ENCODE measurements around the gene FILIP1L.

DNA sequence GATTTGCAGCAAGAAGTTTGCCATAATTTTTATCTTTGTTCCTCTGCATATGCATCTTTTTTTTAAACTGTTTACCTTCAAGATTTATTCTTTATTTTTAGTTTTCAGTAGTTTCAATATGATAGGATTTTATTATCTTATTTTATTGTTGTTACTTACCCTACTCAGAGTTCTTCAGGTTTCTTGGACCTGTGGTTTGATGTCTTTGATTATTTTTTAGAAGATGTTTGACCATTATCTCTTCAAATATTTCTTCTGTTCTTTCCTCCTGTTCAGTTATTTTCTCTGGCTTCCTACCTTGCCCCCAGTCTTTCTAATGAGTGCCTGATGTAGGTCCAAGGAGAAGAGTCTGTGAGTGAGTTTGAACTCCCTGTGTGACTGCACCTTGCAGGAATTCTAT is 137.7 kb downstream of the FILIP1L start:
- TF ChIP-seq MAX (IDR thresholded peaks at IDR 0.05), result no peak
- TF ChIP-seq EP300 (IDR thresholded peaks at IDR 0.05; ENCODE audit: borderline replicate concordance), result no peak
- no peak for TF ChIP-seq RAD21 (IDR thresholded peaks at IDR 0.05; ENCODE audit: low read depth)
- TF ChIP-seq TCF12 (IDR thresholded peaks at IDR 0.05; ENCODE audit: low read depth), result no peak
- no peak for TF ChIP-seq NFIC (IDR thresholded peaks at IDR 0.05)
- no peak for TF ChIP-seq TEAD4 (IDR thresholded peaks at IDR 0.05)
- TF ChIP-seq, protein P1, sequence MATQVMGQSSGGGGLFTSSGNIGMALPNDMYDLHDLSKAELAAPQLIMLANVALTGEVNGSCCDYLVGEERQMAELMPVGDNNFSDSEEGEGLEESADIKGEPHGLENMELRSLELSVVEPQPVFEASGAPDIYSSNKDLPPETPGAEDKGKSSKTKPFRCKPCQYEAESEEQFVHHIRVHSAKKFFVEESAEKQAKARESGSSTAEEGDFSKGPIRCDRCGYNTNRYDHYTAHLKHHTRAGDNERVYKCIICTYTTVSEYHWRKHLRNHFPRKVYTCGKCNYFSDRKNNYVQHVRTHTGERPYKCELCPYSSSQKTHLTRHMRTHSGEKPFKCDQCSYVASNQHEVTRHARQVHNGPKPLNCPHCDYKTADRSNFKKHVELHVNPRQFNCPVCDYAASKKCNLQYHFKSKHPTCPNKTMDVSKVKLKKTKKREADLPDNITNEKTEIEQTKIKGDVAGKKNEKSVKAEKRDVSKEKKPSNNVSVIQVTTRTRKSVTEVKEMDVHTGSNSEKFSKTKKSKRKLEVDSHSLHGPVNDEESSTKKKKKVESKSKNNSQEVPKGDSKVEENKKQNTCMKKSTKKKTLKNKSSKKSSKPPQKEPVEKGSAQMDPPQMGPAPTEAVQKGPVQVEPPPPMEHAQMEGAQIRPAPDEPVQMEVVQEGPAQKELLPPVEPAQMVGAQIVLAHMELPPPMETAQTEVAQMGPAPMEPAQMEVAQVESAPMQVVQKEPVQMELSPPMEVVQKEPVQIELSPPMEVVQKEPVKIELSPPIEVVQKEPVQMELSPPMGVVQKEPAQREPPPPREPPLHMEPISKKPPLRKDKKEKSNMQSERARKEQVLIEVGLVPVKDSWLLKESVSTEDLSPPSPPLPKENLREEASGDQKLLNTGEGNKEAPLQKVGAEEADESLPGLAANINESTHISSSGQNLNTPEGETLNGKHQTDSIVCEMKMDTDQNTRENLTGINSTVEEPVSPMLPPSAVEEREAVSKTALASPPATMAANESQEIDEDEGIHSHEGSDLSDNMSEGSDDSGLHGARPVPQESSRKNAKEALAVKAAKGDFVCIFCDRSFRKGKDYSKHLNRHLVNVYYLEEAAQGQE (IDR thresholded peaks at IDR 0.05; ENCODE audit: low read depth), result no peak
- no peak for TF ChIP-seq EGR1 (IDR thresholded peaks at IDR 0.05)
- TF ChIP-seq TAF1 (IDR thresholded peaks at IDR 0.05; ENCODE audit: low read depth), result no peak
- TF ChIP-seq YY1 (IDR thresholded peaks at IDR 0.05; ENCODE audit: low read depth), result no peak
